Measurements from ENCODE around the gene AMH. TPM values are rescaled to one million over a fixed set of nuclear protein-coding genes. Genes with fewer than 3 reads are reported as not detected.
A peak's percentile ranks its signal among the peaks of the same experiment; 100 is the strongest.

Gene AMH
- total and polyA plus RNA-seq, 2 of the 13 experiments (the other 11 are each of a cell fraction or from before 2014, with no cell fraction given): 0.03 to 0.18 TPM

DNA sequence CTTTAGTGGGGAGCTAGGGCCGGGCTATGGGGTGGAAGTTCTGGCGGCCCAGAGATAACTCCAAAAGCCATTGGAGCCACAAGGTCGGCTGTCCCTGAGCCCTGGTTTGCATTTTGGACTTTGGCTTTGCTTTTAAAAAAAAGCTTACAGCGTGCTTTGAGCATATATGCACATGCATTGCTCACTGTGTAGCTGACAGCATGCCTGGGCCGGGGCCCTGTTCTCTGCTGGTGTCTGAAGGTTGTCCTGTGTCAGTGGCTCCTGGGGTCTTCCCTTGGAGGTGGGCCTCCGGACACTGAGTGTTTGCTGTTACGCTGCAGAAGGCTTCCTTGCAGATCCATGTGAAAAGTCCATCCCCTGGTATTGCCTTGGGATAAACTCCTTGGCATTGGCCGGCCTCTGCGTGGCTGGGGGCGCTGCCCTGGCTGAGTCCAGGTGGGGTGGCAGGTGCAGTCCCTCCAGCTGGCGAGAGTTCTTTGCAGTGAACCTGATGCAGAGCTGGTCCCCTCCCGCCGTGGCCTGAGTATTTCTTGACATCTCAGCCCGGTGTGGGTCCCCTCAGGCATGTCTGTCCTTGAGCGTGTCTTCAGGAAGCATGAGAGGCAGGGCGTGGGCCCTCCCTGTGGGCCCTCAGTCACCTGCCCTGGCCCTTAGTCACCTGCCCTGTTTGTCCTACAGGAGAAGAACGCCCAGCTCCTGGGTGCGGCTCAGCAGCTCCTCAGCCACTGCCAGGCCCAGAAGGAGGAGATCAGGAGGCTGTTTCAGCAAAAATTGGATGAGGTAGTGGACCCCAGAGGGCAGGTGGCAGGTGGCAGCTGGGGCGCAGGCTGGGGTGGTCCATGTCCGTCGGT is 36.0 kb upstream of the AMH start (continued):
- no peak for TF ChIP-seq SP1 (IDR thresholded peaks at IDR 0.05)
- peak; percentile 26; the same call in 1 of the 2 replicates for TF ChIP-seq SP1 (CRISPR knock-in tag; IDR thresholded peaks at IDR 0.05)
- peak; percentile 95 for TF ChIP-seq ZSCAN20 (CRISPR knock-in tag; IDR thresholded peaks at IDR 0.05; ENCODE audit: borderline replicate concordance)
- peak; percentile 2 for TF ChIP-seq AGO2 (optimal IDR thresholded peaks at IDR 0.05; ENCODE audit: low read depth, low read length)
- peak; percentile 87 for TF ChIP-seq ZFAT (CRISPR knock-in tag; conservative IDR thresholded peaks at IDR 0.05)
- TF ChIP-seq HOXA5 (CRISPR knock-in tag; IDR thresholded peaks at IDR 0.05): peak; percentile 86; the same call in 1 of the 2 replicates
- TF ChIP-seq TAF1 (CRISPR knock-in tag; IDR thresholded peaks at IDR 0.05): no peak
- peak; percentile 45 for TF ChIP-seq SAFB2 (CRISPR knock-in tag; IDR thresholded peaks at IDR 0.05; ENCODE audit: borderline replicate concordance, low read depth)
- no peak for TF ChIP-seq ZBTB3 (CRISPR knock-in tag; IDR thresholded peaks at IDR 0.05; ENCODE audit: borderline replicate concordance, low read depth)
- TF ChIP-seq, protein P1, sequence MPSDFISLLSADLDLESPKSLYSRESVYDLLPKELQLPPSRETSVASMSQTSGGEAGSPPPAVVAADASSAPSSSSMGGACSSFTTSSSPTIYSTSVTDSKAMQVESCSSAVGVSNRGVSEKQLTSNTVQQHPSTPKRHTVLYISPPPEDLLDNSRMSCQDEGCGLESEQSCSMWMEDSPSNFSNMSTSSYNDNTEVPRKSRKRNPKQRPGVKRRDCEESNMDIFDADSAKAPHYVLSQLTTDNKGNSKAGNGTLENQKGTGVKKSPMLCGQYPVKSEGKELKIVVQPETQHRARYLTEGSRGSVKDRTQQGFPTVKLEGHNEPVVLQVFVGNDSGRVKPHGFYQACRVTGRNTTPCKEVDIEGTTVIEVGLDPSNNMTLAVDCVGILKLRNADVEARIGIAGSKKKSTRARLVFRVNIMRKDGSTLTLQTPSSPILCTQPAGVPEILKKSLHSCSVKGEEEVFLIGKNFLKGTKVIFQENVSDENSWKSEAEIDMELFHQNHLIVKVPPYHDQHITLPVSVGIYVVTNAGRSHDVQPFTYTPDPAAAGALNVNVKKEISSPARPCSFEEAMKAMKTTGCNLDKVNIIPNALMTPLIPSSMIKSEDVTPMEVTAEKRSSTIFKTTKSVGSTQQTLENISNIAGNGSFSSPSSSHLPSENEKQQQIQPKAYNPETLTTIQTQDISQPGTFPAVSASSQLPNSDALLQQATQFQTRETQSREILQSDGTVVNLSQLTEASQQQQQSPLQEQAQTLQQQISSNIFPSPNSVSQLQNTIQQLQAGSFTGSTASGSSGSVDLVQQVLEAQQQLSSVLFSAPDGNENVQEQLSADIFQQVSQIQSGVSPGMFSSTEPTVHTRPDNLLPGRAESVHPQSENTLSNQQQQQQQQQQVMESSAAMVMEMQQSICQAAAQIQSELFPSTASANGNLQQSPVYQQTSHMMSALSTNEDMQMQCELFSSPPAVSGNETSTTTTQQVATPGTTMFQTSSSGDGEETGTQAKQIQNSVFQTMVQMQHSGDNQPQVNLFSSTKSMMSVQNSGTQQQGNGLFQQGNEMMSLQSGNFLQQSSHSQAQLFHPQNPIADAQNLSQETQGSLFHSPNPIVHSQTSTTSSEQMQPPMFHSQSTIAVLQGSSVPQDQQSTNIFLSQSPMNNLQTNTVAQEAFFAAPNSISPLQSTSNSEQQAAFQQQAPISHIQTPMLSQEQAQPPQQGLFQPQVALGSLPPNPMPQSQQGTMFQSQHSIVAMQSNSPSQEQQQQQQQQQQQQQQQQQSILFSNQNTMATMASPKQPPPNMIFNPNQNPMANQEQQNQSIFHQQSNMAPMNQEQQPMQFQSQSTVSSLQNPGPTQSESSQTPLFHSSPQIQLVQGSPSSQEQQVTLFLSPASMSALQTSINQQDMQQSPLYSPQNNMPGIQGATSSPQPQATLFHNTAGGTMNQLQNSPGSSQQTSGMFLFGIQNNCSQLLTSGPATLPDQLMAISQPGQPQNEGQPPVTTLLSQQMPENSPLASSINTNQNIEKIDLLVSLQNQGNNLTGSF (CRISPR knock-in tag; IDR thresholded peaks at IDR 0.05): peak; percentile 95
- TF ChIP-seq CAMTA2 (CRISPR knock-in tag; IDR thresholded peaks at IDR 0.05; ENCODE audit: borderline replicate concordance): 0 out of 2 replicates have a peak, but pooled peaks have one; percentile 34
- 0 out of 2 replicates have a peak, but pooled peaks have one; percentile 74 for TF ChIP-seq ZNF746 (CRISPR knock-in tag; IDR thresholded peaks at IDR 0.05)
- TF ChIP-seq, protein P2, sequence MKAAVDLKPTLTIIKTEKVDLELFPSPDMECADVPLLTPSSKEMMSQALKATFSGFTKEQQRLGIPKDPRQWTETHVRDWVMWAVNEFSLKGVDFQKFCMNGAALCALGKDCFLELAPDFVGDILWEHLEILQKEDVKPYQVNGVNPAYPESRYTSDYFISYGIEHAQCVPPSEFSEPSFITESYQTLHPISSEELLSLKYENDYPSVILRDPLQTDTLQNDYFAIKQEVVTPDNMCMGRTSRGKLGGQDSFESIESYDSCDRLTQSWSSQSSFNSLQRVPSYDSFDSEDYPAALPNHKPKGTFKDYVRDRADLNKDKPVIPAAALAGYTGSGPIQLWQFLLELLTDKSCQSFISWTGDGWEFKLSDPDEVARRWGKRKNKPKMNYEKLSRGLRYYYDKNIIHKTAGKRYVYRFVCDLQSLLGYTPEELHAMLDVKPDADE (CRISPR knock-in tag; IDR thresholded peaks at IDR 0.05): peak; percentile 77; the same call in 1 of the 2 replicates
- TF ChIP-seq, protein P3, sequence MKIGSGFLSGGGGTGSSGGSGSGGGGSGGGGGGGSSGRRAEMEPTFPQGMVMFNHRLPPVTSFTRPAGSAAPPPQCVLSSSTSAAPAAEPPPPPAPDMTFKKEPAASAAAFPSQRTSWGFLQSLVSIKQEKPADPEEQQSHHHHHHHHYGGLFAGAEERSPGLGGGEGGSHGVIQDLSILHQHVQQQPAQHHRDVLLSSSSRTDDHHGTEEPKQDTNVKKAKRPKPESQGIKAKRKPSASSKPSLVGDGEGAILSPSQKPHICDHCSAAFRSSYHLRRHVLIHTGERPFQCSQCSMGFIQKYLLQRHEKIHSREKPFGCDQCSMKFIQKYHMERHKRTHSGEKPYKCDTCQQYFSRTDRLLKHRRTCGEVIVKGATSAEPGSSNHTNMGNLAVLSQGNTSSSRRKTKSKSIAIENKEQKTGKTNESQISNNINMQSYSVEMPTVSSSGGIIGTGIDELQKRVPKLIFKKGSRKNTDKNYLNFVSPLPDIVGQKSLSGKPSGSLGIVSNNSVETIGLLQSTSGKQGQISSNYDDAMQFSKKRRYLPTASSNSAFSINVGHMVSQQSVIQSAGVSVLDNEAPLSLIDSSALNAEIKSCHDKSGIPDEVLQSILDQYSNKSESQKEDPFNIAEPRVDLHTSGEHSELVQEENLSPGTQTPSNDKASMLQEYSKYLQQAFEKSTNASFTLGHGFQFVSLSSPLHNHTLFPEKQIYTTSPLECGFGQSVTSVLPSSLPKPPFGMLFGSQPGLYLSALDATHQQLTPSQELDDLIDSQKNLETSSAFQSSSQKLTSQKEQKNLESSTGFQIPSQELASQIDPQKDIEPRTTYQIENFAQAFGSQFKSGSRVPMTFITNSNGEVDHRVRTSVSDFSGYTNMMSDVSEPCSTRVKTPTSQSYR (CRISPR knock-in tag; IDR thresholded peaks at IDR 0.05; ENCODE audit: borderline replicate concordance): no peak; the same call in 1 of the 2 replicates
- TF ChIP-seq ZFP1 (CRISPR knock-in tag; IDR thresholded peaks at IDR 0.05): no peak
- TF ChIP-seq NCOR1 (IDR thresholded peaks at IDR 0.05; ENCODE audit: borderline replicate concordance, low read length): peak; percentile 63; the same call in 1 of the 2 replicates
- TF ChIP-seq, protein P4, sequence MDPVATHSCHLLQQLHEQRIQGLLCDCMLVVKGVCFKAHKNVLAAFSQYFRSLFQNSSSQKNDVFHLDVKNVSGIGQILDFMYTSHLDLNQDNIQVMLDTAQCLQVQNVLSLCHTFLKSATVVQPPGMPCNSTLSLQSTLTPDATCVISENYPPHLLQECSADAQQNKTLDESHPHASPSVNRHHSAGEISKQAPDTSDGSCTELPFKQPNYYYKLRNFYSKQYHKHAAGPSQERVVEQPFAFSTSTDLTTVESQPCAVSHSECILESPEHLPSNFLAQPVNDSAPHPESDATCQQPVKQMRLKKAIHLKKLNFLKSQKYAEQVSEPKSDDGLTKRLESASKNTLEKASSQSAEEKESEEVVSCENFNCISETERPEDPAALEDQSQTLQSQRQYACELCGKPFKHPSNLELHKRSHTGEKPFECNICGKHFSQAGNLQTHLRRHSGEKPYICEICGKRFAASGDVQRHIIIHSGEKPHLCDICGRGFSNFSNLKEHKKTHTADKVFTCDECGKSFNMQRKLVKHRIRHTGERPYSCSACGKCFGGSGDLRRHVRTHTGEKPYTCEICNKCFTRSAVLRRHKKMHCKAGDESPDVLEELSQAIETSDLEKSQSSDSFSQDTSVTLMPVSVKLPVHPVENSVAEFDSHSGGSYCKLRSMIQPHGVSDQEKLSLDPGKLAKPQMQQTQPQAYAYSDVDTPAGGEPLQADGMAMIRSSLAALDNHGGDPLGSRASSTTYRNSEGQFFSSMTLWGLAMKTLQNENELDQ (CRISPR knock-in tag; IDR thresholded peaks at IDR 0.05; ENCODE audit: borderline replicate concordance): no peak

Data from HepG2 (cell line).